Brain pericyte (primary cell): ENCODE measurements around the gene WDR6.
"Not testable (repeated sequence)": the region's sequence is repeated elsewhere in the genome, so short reads cannot be mapped to it uniquely, and the experiment has no call there.

Source experiments
- DNase-seq: peaks from one replicate; pipeline ENCODE4 v3.0.0-alpha.2; 2012; ENCODE audit warnings: low read depth, low spot score

WDR6 gene

GRCh38 chr3:48991851-48992545, 15.2 kb upstream of the WDR6 start:
- no peak for DNase-seq

- no peak for DNase-seq
Observed at GRCh38 chr3:48993834-48994233, 13.4 kb upstream of the WDR6 start.

GRCh38 chr3:48996640-48997039, 10.6 kb upstream of the WDR6 start:
- DNase-seq: no peak

- DNase-seq: no peak
Observed at GRCh38 chr3:48997102-48997635, 10.0 kb upstream of the WDR6 start.

GRCh38 chr3:48997714-48998637, 9.2 kb upstream of the WDR6 start:
- DNase-seq: no peak

- DNase-seq: no peak
Observed at GRCh38 chr3:48999085-48999858, 7.9 kb upstream of the WDR6 start.

- DNase-seq: no peak
Observed at GRCh38 chr3:49001155-49001554, 6.0 kb upstream of the WDR6 start.

- DNase-seq: no peak
Observed at GRCh38 chr3:49004352-49005302, 2.6 kb upstream of the WDR6 start.

- no peak for DNase-seq
Observed at GRCh38 chr3:49005303-49005680, 1.9 kb upstream of the WDR6 start.

- DNase-seq: no peak
Observed at GRCh38 chr3:49005998-49006397, 1.2 kb upstream of the WDR6 start.

- DNase-seq: no peak
Observed at GRCh38 chr3:49006408-49007067, 653 bp upstream of the WDR6 start.

- peak; percentile 31 for DNase-seq
Observed at GRCh38 chr3:49007771-49008528, 759 bp downstream of the WDR6 start.

GRCh38 chr3:49008627-49009026, 1.4 kb downstream of the WDR6 start:
- not testable (repeated sequence) for DNase-seq

GRCh38 chr3:49009396-49009795, 2.2 kb downstream of the WDR6 start:
- DNase-seq: no peak

- no peak for DNase-seq
Observed at GRCh38 chr3:49012441-49013017, 5.3 kb downstream of the WDR6 start.

- no peak for DNase-seq
Observed at GRCh38 chr3:49013113-49013737, 6.0 kb downstream of the WDR6 start.

GRCh38 chr3:49013738-49014660, 6.8 kb downstream of the WDR6 start:
- DNase-seq: no peak

- no peak for DNase-seq
Observed at GRCh38 chr3:49015072-49015471, 7.9 kb downstream of the WDR6 start.
